Stimulated activated CD8-positive, alpha-beta memory T cell treated with anti-CD3 and anti-CD28 coated beads, Interleukin-15, amount 100 ng/mL, for 48 hours (primary cell): ENCODE results near the gene CXCL17.

Experiments used
- DNase-seq, 2 donors: peaks; one replicate each; pipeline ENCODE4 v3.0.0-alpha.2; 2020; ENCODE audit warnings: low read depth in 2 of 2

Gene CXCL17

GRCh38 chr19:42401365-42402303, 41.1 kb downstream of the CXCL17 start:
- peak; percentile 38 to 49 for DNase-seq

- DNase-seq, result no peak
These were observed 42.3 kb downstream of the CXCL17 start for GRCh38 chr19:42400404-42400803.

- no peak for DNase-seq
These were observed 45.2 kb downstream of the CXCL17 start for GRCh38 chr19:42397263-42398166.

- peak; percentile 98 to 99 for DNase-seq
These were observed 46.1 kb downstream of the CXCL17 start for GRCh38 chr19:42396381-42397262.

- DNase-seq, result no peak
These were observed 48.0 kb downstream of the CXCL17 start for GRCh38 chr19:42394751-42395150.

GRCh38 chr19:42392165-42392564, 50.6 kb downstream of the CXCL17 start:
- no peak for DNase-seq

- no peak for DNase-seq
These were observed 52.8 kb downstream of the CXCL17 start, which contains the start of gene CNFN for GRCh38 chr19:42389899-42390298. TSS of gene CNFN (minus strand) at chr19:42390297. CDS start at chr19:42389037, 1,260 bp downstream.

GRCh38 chr19:42388851-42389489, 53.8 kb downstream of the CXCL17 start:
- no peak for DNase-seq

- DNase-seq, result peak; percentile 54 to 56
These were observed 55.6 kb downstream of the CXCL17 start for GRCh38 chr19:42386974-42387707.

GRCh38 chr19:42380155-42380554, 62.6 kb downstream of the CXCL17 start:
- DNase-seq, result no peak
